GM19468 (cell line): Measurements from ENCODE around the gene LMAN2.
A peak's percentile ranks its signal among the peaks of the same experiment; 100 is the strongest.
"Not testable (repeated sequence)": the region's sequence is repeated elsewhere in the genome, so short reads cannot be mapped to it uniquely, and the experiment has no call there.

Source experiments
- ATAC-seq: cut with Tn5 transposase; IDR thresholded peaks from one replicate; pipeline ENCODE4 v1.9.1; 2021; ENCODE audit warnings: mild to moderate bottlenecking, moderate library complexity, moderate number of reproducible peaks; ENCODE audit not compliant: unreplicated experiment; ENCODE audit errors: extremely low read depth

The LMAN2 gene

DNA sequence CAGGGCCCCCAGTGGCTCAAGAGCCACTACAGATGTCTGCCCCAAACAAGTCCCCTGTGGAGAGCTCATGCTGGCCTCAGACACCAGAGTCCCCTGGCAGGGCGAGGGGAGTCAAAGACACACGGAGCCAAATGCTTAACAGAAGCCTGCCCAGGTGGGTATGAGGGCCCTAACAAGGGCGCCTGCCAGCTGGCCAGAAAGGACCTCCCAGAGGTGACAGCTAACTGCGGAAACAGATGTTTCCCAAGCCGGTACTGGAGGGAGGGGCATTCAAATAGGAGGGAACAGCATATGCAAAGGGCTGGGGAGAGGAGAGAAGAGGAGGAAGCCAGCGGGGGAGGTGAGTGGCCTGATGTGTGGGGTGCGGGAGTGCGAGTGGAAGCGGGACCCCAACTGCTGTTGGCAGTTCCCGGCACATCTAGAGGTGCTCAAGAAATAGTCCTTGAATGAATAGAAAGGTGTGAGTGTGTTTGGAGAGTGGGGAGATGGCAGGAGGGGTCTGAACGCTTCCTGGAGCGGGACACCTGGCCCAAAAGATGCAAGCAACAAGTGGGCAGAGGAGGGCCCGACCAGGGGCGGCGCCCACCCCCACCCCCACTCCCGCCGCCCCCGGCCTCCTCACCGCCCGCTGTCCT lies 40.6 kb downstream of the LMAN2 start:
- peak; percentile 24 for ATAC-seq

DNA sequence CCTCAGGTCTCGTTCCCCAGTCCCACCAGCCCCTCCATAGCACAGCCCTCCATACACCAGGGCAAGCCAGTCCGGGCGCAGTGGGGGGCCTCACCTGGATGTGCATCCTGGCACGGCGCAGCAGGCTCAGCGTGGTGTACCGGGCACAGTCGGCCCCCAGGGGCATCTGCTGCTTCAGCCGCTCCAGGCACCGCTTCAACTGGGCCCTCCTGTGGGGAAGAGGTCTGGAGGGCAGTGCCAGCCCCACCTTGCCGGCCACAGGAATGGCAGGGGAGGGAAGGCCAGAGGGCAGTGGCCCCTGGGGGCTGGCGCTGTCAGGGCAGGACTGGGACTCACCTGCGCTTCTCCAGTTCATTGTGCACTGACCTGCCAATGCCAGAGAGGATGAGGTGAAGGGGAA lies 41.1 kb downstream of the LMAN2 start:
- ATAC-seq = no peak

DNA sequence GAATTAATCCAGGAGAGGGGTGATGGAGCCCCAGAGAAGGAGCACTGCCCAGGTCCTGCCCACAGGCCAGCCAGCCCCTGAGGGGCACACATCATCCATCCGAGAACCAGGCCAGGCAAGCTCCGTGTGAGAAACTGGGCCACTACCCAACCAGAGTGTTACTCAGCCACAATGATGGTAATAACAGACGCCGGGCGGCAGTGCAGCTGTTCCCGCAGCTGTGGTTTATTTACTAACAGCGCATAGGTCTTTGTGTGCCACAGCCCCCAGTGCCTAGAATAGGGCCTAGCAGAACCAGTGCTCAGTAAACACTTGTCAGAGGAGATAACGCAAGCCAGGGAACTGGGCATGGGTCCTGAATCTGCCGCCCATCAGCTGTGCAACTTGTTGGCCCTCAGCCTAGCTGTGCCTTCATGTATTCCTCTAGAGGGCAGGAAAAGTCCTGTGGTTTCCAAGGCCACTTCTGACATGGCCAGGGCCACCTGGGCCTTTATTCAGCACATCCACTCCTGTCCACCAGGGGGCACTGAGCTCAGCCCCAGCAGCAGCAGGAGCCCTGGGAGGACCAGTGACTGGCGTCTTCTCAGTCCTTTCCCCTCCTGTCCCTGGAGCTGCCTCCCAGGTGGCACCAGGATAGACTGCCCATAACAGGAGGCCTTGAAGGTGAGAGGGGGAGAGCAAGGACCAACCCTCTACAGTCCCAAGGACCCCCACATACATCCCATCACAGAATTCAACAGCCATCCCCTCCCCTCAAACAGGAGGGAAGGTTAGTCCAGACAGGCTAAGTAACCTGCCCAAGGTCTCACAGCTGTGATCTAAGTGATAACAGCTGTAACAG lies 41.9 kb downstream of the LMAN2 start:
- no peak for ATAC-seq

DNA sequence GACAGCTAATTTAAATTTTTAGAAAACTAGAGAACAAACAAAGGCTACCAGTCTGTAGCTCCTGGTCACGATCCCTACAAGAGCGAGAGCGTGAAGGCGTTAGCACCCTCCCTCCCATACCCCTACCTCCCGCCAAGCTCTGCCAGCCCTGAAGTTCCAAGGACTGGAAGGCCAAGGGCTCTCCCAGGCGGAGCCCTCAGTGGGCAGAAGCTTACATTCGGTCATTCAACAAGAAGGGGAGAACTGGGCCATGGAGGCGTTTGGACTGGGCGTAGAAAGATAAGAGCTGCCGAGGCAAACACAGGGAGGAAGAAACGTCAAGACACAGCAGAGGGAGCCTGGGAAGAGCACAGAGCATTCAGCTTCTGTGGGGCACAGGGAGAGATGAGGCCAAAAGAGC lies 42.7 kb downstream of the LMAN2 start:
- ATAC-seq = no peak

DNA sequence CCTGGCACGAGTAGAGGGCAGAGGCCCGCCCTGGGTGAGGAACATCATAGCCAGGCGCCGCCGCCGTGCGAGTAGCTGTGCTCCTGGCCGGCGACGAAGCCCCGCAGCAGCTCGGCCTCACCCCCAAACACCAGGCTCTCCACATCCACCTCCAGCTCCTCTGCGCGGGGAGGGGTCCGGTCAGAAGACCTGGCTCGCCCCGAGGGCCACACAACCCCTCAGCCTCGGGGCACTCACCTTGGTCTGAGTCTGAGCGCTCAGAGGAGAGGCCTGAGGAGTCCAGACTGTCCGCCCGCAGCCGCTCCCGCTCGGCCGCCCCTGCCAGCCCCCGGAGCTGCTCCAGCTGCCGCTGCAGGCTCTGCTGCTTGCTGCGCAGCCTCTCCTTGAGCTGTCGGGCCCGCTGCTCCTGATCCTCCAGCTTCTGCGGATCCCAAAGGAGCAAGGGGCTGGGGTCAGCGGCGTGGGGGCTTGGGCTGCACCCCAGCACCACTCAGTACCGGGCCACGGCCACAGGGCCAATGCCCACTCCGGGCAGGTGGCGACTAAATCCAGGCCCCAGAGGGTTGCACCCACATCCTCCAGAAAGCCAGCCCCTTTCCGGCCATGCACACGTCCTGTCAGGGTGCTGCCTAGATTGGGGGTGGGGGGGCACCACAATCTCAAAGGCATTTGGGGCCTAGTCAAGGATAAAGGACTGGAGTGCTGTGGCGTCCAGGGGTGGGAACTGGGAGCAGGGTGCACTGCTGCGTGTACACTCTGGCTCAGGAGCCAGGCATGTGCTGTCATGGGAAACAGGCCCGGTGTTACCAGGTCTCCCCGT lies 43.7 kb downstream of the LMAN2 start:
- no peak for ATAC-seq

DNA sequence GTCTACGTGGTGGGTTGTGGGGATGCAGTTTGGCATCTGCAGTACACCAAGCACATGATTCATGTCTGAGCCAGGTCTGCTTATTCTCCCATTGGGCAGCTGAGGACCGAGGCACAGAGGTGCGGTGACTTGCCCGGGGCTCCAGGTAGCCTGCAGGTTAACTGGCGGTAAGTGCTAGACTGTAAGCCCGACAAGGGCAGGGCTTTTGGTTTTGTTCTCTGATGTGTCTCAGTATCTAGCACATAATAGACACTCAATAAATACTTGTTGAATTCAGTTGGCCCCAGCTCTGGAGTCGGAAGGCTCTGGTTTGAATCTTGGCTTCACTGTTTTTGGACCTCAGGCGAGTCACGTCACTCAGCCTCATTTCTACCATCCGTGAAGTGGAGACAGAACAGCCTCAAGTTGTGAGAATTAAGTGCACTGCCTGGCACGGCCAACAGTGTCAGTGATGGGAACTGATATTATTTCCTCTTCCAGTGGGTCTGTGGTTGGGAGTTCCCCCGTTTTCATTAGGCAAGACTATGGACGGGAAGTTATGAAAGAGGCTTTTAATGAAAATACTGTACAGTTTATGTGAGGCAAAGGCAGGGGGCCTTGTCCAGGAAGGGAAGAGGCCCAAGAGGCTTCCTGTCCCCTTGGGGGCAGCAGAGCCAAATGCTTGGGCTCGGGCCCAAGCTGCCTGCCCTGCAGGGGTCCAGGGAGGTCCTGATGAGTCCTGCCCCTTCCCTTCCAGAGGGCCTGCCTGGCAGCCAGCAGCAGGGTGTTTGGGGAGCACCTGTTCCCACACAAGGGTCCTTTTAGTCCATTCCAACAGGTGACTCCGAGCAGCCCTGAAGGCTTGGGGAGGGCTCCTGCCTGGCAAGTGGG lies 44.6 kb downstream of the LMAN2 start:
- no peak for ATAC-seq

DNA sequence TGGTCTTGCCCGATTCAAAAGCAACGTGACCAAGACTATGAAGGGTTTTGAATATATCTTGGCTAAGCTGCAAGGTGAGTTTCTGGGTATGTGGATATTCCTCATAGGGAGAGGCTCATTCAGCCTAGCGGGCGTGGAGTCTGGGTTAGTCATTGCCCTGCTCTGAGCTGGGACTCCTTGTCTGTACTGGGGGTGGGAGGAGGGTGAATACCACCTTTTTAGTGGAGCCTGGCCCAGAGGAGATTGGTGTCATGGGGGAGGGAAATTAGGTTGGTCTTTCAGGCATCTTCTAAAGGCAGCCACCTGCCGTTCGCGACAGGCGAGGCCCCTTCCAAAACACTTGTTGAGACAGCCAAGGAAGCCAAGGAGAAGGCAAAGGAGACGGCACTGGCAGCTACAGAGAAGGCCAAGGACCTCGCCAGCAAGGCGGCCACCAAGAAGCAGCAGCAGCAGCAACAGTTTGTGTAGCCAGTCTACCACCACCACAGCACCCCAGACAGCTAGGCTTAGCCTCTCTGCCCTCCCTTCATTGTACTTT lies 45.3 kb downstream of the LMAN2 start:
- ATAC-seq = not testable (repeated sequence)

DNA sequence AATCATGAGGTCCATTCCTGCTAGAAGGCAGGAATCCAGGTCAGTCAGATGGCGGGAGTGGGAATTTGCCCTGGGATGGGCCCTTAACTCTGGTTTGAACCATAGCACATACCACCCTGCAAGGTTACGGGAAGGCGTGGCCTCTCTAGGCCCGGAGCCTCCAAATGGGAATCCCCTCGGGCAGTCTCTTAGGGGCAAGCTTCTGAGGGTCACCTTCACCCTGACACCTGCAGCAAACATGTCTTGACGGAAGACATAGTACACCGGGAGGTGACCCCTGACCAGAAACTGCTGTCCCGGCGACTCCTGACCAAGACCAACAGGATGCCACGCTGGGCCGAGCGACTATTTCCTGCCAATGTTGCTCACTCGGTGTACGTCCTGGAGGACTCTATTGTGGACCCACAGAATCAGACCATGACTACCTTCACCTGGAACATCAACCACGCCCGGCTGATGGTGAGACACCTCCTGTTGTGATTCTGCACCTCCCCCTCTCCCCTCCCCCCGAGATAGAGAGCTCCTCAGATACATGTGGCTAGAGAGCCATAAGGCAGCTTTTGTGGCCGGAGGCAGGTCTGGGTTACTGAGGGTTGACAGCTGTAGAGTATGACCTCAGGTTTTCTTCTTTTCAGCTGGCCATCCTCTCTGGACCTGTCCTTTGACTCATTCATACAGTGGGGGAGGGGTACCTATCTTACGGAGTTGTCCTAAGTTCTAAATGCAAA lies 46.9 kb downstream of the LMAN2 start:
- ATAC-seq = no peak

DNA sequence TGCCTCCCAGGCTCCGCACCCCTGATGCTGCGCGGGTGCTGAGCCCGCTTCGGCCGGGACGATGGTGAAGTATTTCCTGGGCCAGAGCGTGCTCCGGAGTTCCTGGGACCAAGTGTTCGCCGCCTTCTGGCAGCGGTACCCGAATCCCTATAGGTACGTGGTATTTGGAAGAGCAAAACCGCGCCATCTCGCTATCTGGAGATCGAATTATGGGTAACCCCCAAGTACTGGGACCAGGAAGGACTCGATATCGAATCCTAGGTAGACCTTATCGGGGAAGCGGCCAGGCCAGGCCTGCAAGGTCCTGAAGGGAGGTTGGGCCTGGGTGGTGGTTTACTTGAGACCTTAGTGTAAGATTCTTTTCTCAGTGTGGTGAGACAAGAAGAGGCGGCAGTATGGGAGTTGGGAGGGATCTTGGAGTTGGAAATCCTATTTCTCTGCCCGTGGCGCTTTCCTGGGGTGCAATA lies 47.5 kb downstream of the LMAN2 start:
- ATAC-seq = no peak

DNA sequence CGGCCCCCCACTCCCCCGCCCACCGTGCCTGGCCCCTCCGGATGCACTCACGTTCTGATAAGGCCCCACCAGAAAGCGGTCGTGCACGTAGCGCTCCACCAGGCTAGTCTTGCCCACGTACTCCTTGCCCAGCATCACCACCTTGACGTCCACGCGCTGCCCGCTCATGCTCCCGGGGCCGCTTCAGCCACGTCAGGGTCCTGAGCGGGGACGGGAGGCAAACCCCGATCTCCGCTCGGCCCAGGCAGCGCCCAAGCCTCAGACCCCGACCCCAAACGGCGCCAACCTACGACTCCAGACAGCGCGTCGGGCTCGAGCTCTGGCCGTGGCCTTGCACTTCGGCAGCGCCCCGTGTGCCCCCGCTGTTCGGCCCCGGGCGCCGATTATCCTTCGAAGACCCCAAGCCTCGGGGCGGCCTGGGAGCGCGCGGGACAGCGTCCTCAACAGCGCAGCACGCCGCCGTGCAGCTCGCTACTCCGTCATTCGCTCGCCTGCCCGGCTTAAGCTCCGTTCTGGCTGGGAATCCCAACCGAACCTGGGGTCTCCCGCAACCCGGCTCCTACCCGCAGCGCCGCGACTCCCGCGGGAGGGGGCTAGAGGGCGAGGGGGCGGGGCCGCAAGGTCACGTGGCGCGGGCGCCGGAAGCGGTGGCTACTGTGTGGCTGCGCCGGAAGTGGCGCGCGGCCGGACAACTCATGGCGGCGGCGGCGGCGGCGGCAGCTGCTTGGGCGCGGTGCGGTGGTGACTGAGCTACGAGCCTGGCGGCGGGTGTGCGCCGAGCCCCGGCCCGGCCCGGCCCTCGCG lies 48.1 kb downstream of the LMAN2 start, which contains the start of the genes PRELID1 and RAB24:
Gene PRELID1, plus strand, starts transcription at position 679 of the 804 bp plus-strand sequence. CDS start 187 bp downstream, outside the sequence.
Gene RAB24, minus strand, starts transcription at position 599 of the 804 bp plus-strand sequence. Its CDS starts 431 bp downstream, at position 168.
- ATAC-seq = peak; percentile 27

DNA sequence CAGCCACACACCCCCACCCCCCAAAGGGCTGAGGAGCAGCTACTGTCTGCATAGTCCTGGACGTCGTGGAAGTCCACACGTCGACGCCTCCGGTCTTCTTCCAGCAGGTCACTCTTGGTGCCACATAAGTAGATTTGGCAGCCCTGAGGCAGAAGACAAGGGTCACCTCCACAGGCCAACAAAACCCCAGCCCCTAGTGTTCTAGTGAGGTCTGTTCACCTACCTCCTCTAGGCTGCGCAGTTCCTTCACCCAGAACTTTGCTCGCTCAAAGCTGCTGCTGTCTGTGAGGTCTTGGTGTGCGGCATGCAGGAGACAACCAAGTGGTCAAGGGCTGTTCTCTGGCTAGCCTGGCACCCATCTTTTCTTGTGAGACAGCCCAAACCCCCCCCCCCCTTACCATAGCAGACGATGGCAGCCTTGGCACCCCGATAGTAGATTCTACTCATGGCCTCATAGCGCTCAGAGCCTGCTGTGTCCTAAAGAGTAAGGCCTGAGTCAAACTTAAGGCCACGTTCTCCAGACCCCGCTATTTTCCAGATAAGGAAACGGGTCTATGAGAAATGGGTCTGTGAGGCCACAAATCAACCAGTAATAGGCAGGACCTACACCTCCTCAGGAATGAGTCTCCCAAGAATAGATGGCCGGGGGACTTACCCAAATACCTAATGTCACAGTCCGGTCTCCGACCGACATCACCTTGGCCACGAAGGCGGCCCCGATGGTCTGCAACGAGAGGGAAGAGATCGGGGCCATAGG lies 48.9 kb downstream of the LMAN2 start:
- no peak for ATAC-seq

DNA sequence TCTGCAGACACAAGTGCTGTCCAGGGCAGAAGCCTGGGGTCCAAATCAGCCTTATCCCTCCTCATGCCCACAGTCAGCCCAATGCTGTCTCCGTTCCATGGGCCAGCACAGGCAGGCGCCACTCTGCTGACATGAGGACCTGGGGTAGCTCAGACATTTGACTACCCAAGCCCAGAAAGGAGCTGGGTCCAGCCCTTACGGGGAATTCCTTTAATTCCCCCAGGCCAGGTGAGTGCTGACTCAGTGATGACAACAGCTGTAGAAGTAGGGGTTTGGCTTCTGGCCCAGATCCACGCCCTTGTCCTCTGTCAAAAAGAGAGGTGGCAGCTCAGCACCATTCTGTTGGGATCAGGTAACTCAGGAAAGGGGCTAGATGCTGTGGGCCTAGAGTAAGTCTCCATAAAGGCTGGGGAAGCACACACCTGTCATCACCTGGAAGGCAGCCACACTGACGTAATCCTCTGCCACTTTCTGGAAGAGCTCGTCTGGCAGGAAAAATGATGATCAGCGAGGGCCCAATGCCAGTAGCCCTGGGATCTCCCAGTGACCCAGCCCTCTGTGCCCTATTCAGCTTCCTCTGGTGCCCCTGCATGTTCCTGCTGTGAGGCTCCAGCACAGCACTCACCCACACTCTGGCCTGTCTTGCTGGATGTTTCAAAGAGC lies 49.8 kb downstream of the LMAN2 start:
- ATAC-seq = no peak

DNA sequence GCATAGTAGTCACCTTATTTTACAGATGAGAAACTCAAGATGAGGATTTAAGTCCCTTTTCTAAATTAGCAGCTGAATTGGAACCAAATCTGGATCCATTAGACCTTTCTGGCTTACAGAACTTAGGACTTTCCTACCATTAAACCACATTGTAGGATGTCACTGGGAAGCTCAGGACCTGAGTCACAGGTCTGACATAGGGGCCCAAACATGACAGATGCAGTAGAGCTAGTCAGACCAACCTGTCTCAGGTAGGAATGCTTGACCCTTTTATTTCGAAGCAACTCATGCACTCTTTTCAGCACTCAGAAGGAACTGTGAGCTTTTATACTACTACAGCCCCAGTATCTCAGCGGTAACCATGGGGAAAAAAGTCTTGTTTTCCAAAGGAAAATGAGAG lies 50.5 kb downstream of the LMAN2 start:
- ATAC-seq = no peak

DNA sequence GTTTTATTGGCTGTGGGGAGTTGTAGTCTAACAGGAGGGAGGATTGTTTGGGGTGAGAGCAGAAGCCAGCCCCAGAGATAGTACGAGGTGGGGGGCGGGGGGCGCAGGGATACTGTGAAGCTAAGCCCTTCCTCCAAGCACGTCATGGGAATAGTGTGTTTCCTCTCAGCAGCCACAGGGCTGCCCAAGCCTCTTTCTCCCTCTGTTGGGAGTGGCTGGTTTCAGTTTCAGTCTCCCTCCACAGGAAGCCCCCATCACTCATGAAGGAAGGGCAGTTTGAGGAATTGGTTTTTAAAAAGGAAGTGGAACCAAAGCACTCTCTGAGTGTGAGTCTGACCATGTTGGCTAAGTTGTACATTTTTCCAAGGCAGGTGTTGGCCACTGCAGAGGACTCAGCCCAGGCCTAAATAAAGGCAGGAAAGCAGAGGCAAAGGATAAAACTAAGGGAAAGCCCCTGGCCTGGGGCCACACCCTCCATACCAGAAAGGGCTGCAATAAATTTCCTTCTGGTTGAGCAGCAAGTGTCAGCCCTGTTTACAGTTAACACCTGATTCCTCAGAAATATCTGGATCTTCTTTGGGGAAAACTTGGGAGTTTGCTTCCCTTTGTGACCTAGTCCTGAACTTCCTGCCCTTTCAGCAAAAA lies 51.1 kb downstream of the LMAN2 start:
- ATAC-seq = peak; percentile 38

DNA sequence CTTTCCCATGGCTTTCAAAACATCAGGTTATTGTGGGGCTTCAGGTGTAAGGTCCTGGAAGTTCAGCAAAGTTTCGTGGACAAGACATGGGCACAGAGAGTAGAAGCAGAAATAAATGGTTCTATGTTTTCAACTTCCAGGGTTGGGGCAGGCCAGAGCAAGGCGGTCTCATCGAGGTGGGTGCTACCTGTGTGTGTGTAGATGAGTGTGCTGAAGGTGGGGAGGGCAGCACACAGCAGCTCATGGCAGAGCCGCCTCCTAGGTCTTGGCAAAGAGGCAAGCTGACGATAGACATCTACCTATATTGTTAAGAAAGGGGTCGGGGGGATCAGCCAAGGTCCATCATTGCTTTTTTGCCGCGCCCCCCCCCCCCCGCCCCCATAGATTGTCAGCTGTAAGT lies 51.8 kb downstream of the LMAN2 start:
- ATAC-seq = no peak

DNA sequence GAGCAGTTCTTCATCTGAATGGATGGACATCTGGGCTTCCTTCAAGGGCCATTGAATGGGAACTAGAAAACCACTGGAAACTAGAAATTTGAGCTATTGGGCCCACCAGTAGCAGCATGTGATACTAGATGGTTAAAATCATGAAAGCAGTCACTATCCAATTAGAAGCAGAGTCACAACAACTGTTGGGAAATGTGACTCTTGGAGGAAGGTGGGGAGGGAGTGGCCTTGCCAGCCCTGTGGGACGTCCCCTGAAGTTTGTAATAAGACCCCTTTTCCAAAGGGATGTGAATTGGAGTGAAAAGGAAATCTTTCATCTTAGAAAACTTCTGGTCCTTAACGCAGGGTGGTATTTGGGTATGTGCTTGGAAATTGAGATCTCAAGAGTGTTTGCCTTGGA lies 53.5 kb downstream of the LMAN2 start:
- no peak for ATAC-seq
